Esophagus squamous epithelium (tissue), 5 donors: Measurements from ENCODE around the gene SULT1B1. TPM values are rescaled to one million over a fixed set of nuclear protein-coding genes. Genes with fewer than 3 reads are reported as not detected.

Experiments
- DNase-seq: peaks from one replicate; lab custom pipeline; 2025; lab: John Stamatoyannopoulos, UW
- H3K27ac ChIP-seq, 4 donors: fragments of 200-600 bp; sonication (generic); one replicate each; pipeline ENCODE4 v1.5.1; 2016 to 2019; ENCODE audit warnings: mild to moderate bottlenecking in 1 of 4
- H3K27me3 ChIP-seq, 4 donors: fragments of 200-600 bp; sonication (generic); 1 replicate in 3 of 4; 2 replicates in 1 of 4; pipeline versions ENCODE4 v1.5.1 to v1.6.0; 2017 to 2021; ENCODE audit warnings: antibody characterized with exemption in 1 of 4
- H3K36me3 ChIP-seq, 3 donors: fragments of 200-600 bp; sonication (generic); one replicate each; pipeline ENCODE4 v1.5.1; 2016 to 2019
- H3K4me1 ChIP-seq, 3 donors: fragments of 200-600 bp; sonication (generic); one replicate each; pipeline ENCODE4 v1.5.1; 2017 to 2019
- H3K4me3 ChIP-seq, 4 donors: fragments of 200-600 bp; sonication (generic); 1 replicate in 3 of 4; 2 replicates in 1 of 4; pipeline ENCODE4 v1.5.1; 2016 to 2019; ENCODE audit warnings: mild to moderate bottlenecking in 2 of 4, moderate library complexity in 1 of 4
- H3K9me3 ChIP-seq, 3 donors: fragments of 200-600 bp; sonication (generic); one replicate each; pipeline ENCODE4 v1.5.1; 2016 to 2019
- CTCF ChIP-seq, 6 experiments: fragments of 450-650 bp in 4 of 6; fragments of 200-600 bp in 2 of 6; sonication (generic) in 2 of 6; IDR thresholded peaks; one replicate each; pipeline ENCODE4 v1.5.1; 2016 to 2019; ENCODE audit warnings: antibody characterized with exemption in 6 of 6, mild to moderate bottlenecking in 4 of 6, moderate library complexity in 4 of 6
- POLR2A ChIP-seq, 4 donors: fragments of 450-650 bp; IDR thresholded peaks; one replicate each; pipeline ENCODE4 v1.6.1; 2017; ENCODE audit warnings: antibody characterized with exemption in 4 of 4, mild to moderate bottlenecking in 4 of 4, moderate library complexity in 3 of 4
- WGBS, 2 donors: methylation state at CpG; one replicate each; pipeline ENCODE4 v1.1.5; 2018; 5-methylcytosine and 5-hydroxymethylcytosine counted together
- intact Hi-C: fragments of 100-400 bp; cut with DNase I; formaldehyde crosslinking; loops from one replicate; pipeline ENCODE4 v1.15.0; 2022
- total RNA-seq, 4 donors: library from RNA; depleted of rRNA; stranded (reverse); fragments of >200 nt; gene quantifications; one replicate each; pipeline ENCODE4 v1.1.0, GENCODE V29; 2016
- donor health status: DM: yes; HTN: yes; CAD: no.

The SULT1B1 gene
- total RNA-seq, 4 donors from 2014 or later, result 0.57 to 1.7 (median 1.0) TPM

GRCh38 chr4:69753686-69754085, 6.7 kb downstream of the SULT1B1 start:
- DNase-seq, result no peak
- Histone ChIP-seq H3K36me3 (no peaks in the 10 kb centered on the region), H3K27me3 (no peaks in the 10 kb centered on the region), H3K4me3 (no peak overlapping the region), H3K27ac (no peak overlapping the region), H3K9me3 (no peaks in the 10 kb centered on the region), H3K4me1 (peaks cover 0 to 23% (median 0%) of the 10 kb centered on the region in 3 donors)
- TF ChIP-seq CTCF (IDR thresholded peaks at IDR 0.05), result no peak
- TF ChIP-seq POLR2A (IDR thresholded peaks at IDR 0.05), result no peak
- 84 to 86% methylated on average over 1 of the region's 1 CpG for WGBS, 2 donors
- intact Hi-C loops, result no loop called here

GRCh38 chr4:69750346-69750745, 10.1 kb downstream of the SULT1B1 start:
- Histone ChIP-seq H3K36me3 (no peaks in the 10 kb centered on the region), H3K9me3 (no peaks in the 10 kb centered on the region), H3K4me1 (peaks cover 0 to 32% (median 0%) of the 10 kb centered on the region in 3 donors), H3K27ac (peak overlapping the region in 3 of 4 donors; percentile 3 to 42 (median 37)), H3K4me3 (no peak overlapping the region), H3K27me3 (no peaks in the 10 kb centered on the region)
- DNase-seq, result no peak
- intact Hi-C loops, result no loop called here
- TF ChIP-seq CTCF (IDR thresholded peaks at IDR 0.05) (no peak), POLR2A (IDR thresholded peaks at IDR 0.05) (no peak)

GRCh38 chr4:69749771-69750170, 10.6 kb downstream of the SULT1B1 start:
- Histone ChIP-seq H3K27me3 (no peaks in the 10 kb centered on the region), H3K4me1 (peaks cover 0 to 32% (median 0%) of the 10 kb centered on the region in 3 donors), H3K36me3 (no peaks in the 10 kb centered on the region), H3K4me3 (no peak overlapping the region), H3K9me3 (no peaks in the 10 kb centered on the region), H3K27ac (peak overlapping the region in 1 of 4 donors; percentile 33)
- intact Hi-C loops, result no loop called here
- DNase-seq, result no peak
- WGBS, 2 donors, result 47 to 60% methylated on average over 2 of the region's 2 CpGs
- TF ChIP-seq POLR2A (IDR thresholded peaks at IDR 0.05) (no peak), CTCF (IDR thresholded peaks at IDR 0.05) (no peak)

GRCh38 chr4:69748173-69748572, 12.2 kb downstream of the SULT1B1 start:
- H3K9me3 ChIP-seq, result peaks cover 0 to 4% (median 0%) of the 10 kb centered on the region in 3 donors
- no peaks in the 10 kb centered on the region for H3K27me3 ChIP-seq
- H3K4me3 ChIP-seq, result no peak overlapping the region
- peaks cover 0 to 32% (median 0%) of the 10 kb centered on the region in 3 donors for H3K4me1 ChIP-seq
- no peak for TF ChIP-seq POLR2A (IDR thresholded peaks at IDR 0.05)
- TF ChIP-seq CTCF (IDR thresholded peaks at IDR 0.05), result no peak
- H3K36me3 ChIP-seq, result no peaks in the 10 kb centered on the region
- no peak overlapping the region for H3K27ac ChIP-seq
- intact Hi-C loops, result no loop called here
- 11 to 18% methylated on average over 1 of the region's 1 CpG for WGBS, 2 donors
- DNase-seq, result no peak

GRCh38 chr4:69744157-69744478, 16.3 kb downstream of the SULT1B1 start:
- TF ChIP-seq CTCF (IDR thresholded peaks at IDR 0.05) (no peak), POLR2A (IDR thresholded peaks at IDR 0.05) (no peak)
- WGBS, 2 donors, result 88 to 100% methylated on average over 1 to 4 of the region's 11 CpGs
- no peaks in the 10 kb centered on the region for H3K27me3 ChIP-seq
- no peaks in the 10 kb centered on the region for H3K36me3 ChIP-seq
- peaks cover 0 to 9% (median 0%) of the 10 kb centered on the region in 3 donors for H3K4me1 ChIP-seq
- DNase-seq, result no peak
- intact Hi-C loops, result no loop called here
- H3K4me3 ChIP-seq, result no peak overlapping the region
- H3K9me3 ChIP-seq, result peaks cover 0 to 4% (median 0%) of the 10 kb centered on the region in 3 donors
- H3K27ac ChIP-seq, result no peak overlapping the region
